K562 (cell line): Measurements from ENCODE around the gene TTLL11. TPM values are rescaled to one million over a fixed set of nuclear protein-coding genes. Genes with fewer than 3 reads are reported as not detected.

ENCODE experiments used
- ATAC-seq: fragments of 200-7000 bp; cut with Tn5 transposase; 3 replicates; pipeline ENCODE4 v1.9.1; 2020; ENCODE audit warnings: moderate library complexity
- BruUV-seq: library from RNA; stranded (reverse); fragments of 400-500 nt; replicated peaks from 2 replicates; lab custom pipeline; 2021; lab: Mats Ljungman, UMichigan
- CTCF ChIA-PET: fragments of 300-600 bp; formaldehyde crosslinking; extraction: SDS; loops from one replicate; lab custom pipeline; 2021; ENCODE audit warnings: low intra/inter-chr PET ratio; lab: Yijun Ruan, JAX
- POLR2A ChIA-PET: fragments of 300-600, 350-650 bp; sonication (Branson Sonifier 250); formaldehyde crosslinking; extraction: SDS; loops from one replicate; lab custom pipeline; 2021; ENCODE audit warnings: antibody characterized with exemption, inconsistent platforms; lab: Yijun Ruan, JAX
- DNase-seq, 4 experiments: peaks; one replicate each; pipeline versions ENCODE4 v3.0.0 to v3.0.0-alpha.2; 2011 to 2018; ENCODE audit warnings: low spot score in 3 of 4, mixed read lengths in 3 of 4; ENCODE audit errors: extremely low read depth in 1 of 4
- FAIRE-seq: peaks from 2 replicates; lab custom pipeline; 2011; peaks lifted over from hg19 to GRCh38; lab: Jason Lieb, UNC
- H2AFZ ChIP-seq: 2 replicates; pipeline ENCODE4 v1.6.0; 2011; ENCODE audit warnings: low read depth, low read length, control low read depth, inconsistent platforms
- H3K27ac ChIP-seq: fragments of 200-600 bp; 3 replicates; pipeline ENCODE4 v1.8.0; 2011; ENCODE audit warnings: low read depth, mild to moderate bottlenecking, control low read depth, inconsistent platforms, low read length, moderate library complexity, mixed read lengths; ENCODE audit errors: extremely low read depth
- H3K27me3 ChIP-seq, 2 experiments: fragments of 300-600 bp in 1 of 2; 2 replicates in 1 of 2; 3 replicates in 1 of 2; pipeline versions ENCODE4 v1.6.0 to v1.8.0; 2011; ENCODE audit warnings: inconsistent platforms in 2 of 2, low read length in 2 of 2, mild to moderate bottlenecking in 1 of 2, mixed read lengths in 1 of 2, moderate library complexity in 1 of 2; ENCODE audit not compliant: control insufficient read depth in 2 of 2, insufficient read depth in 2 of 2
- H3K36me3 ChIP-seq: fragments of 300-600 bp; 3 replicates; pipeline ENCODE4 v1.8.0; 2011; ENCODE audit warnings: mild to moderate bottlenecking, low read length, inconsistent platforms; ENCODE audit not compliant: control insufficient read depth, insufficient read depth
- H3K4me1 ChIP-seq, 2 experiments: fragments of 200-600 bp in 1 of 2; replicated peaks in 1 of 2; 2 replicates in 1 of 2; 3 replicates in 1 of 2; pipeline versions ENCODE4 v1.5.1 to v1.8.0; 2011; ENCODE audit warnings: inconsistent platforms in 2 of 2, low read length in 2 of 2, mild to moderate bottlenecking in 1 of 2, mixed read lengths in 1 of 2, moderate library complexity in 1 of 2; ENCODE audit not compliant: control insufficient read depth in 2 of 2, insufficient read depth in 2 of 2
- H3K4me2 ChIP-seq: 2 replicates; pipeline ENCODE4 v1.6.1; 2011; ENCODE audit warnings: low read length, control low read depth, inconsistent platforms, mixed read lengths; ENCODE audit not compliant: insufficient read depth
- H3K4me3 ChIP-seq: fragments of 200-600 bp; sonication (generic), shearing (Covaris generic); 2 replicates; pipeline ENCODE4 v1.5.1; 2016; ENCODE audit warnings: control low read depth, inconsistent platforms
- H3K79me2 ChIP-seq: fragments of 200-600 bp; 3 replicates; pipeline ENCODE4 v1.8.0; 2011; ENCODE audit warnings: low read length, inconsistent platforms; ENCODE audit not compliant: control insufficient read depth, insufficient read depth
- H3K9ac ChIP-seq, 2 experiments: 2 replicates each; pipeline versions ENCODE4 v1.6.0 to v1.6.1; 2011; ENCODE audit warnings: low read depth in 2 of 2, low read length in 2 of 2, control low read depth in 1 of 2, inconsistent platforms in 1 of 2, mild to moderate bottlenecking in 1 of 2, mixed read lengths in 1 of 2; ENCODE audit not compliant: insufficient read depth in 1 of 2
- H3K9me1 ChIP-seq: one replicate; pipeline ENCODE4 v1.6.0; 2011; ENCODE audit warnings: inconsistent platforms, mild to moderate bottlenecking, low read length, moderate library complexity; ENCODE audit not compliant: control insufficient read depth, insufficient read depth
- H3K9me3 ChIP-seq: replicated peaks from 2 replicates; pipeline ENCODE4 v1.5.1; 2011; ENCODE audit warnings: low read depth, low read length, inconsistent platforms; ENCODE audit not compliant: control insufficient read depth, insufficient read depth
- H4K20me1 ChIP-seq: replicated peaks from 2 replicates; pipeline ENCODE4 v1.6.1; 2011; ENCODE audit warnings: low read length, inconsistent platforms, mixed read lengths; ENCODE audit not compliant: control insufficient read depth, insufficient read depth
- ASH1L ChIP-seq: fragments of 450-650 bp; IDR thresholded peaks from 2 replicates; pipeline ENCODE4 v1.6.1; 2018; ENCODE audit warnings: borderline replicate concordance, mild to moderate bottlenecking, low read depth; ENCODE audit not compliant: partially characterized antibody
- BHLHE40 ChIP-seq: IDR thresholded peaks from 2 replicates; pipeline ENCODE4 v1.6.1; 2011; ENCODE audit warnings: low read length, improper control_type of control experiment
- CSDE1 ChIP-seq, 2 experiments: fragments of 450-650 bp; IDR thresholded peaks; 2 replicates each; pipeline ENCODE4 v1.6.1; 2016; ENCODE audit warnings: mild to moderate bottlenecking in 1 of 2
- CTBP1 ChIP-seq: fragments of 450-650 bp; IDR thresholded peaks from 2 replicates; pipeline ENCODE4 v1.6.1; 2016; ENCODE audit warnings: borderline replicate concordance
- FOS ChIP-seq: IDR thresholded peaks from 3 replicates; pipeline ENCODE4 v1.6.1; 2011; ENCODE audit not compliant: insufficient read length; ENCODE audit errors: extremely low read depth
- HBP1 ChIP-seq: fragments of 450-650 bp; formaldehyde crosslinking; IDR thresholded peaks from 2 replicates; pipeline ENCODE4 v1.4.0; 2022; ENCODE audit warnings: missing genetic modification characterization
- ILK ChIP-seq: fragments of 450-650 bp; IDR thresholded peaks from 2 replicates; pipeline ENCODE4 v1.6.1; 2016; ENCODE audit warnings: missing genetic modification characterization, low read depth, mild to moderate bottlenecking, missing compliant biosample characterization, moderate library complexity, borderline replicate concordance
- KAT8 ChIP-seq: fragments of 450-650 bp; IDR thresholded peaks from 2 replicates; pipeline ENCODE4 v1.6.1; 2016; ENCODE audit warnings: low read depth, mild to moderate bottlenecking
- MAZ ChIP-seq, 2 experiments: fragments of 450-650 bp in 1 of 2; sonication (generic) in 1 of 2; formaldehyde crosslinking; IDR thresholded peaks in 1 of 2; conservative IDR thresholded peaks in 1 of 2; 2 replicates each; pipeline versions ENCODE4 v1.4.0 to v1.5.0; 2020; ENCODE audit warnings: mild to moderate bottlenecking in 1 of 2, missing genetic modification reagents in 1 of 2
- MTF1 ChIP-seq: fragments of 250-450 bp; sonication (Bioruptor Pico); IDR thresholded peaks from 2 replicates; pipeline ENCODE4 v1.9.0; 2021; ENCODE audit warnings: moderate library complexity, mild to moderate bottlenecking, inconsistent platforms, borderline replicate concordance
- POU5F1 ChIP-seq: fragments of 150-350 bp; IDR thresholded peaks from 2 replicates; pipeline ENCODE4 v1.6.1; 2014; ENCODE audit warnings: borderline replicate concordance, low read length, low read depth, mild to moderate bottlenecking; ENCODE audit not compliant: partially characterized antibody
- PPARD ChIP-seq: fragments of 250-450 bp; sonication (Bioruptor Pico); IDR thresholded peaks from 2 replicates; pipeline ENCODE4 v1.8.0; 2022; ENCODE audit warnings: inconsistent platforms, mild to moderate bottlenecking, moderate library complexity
- RBFOX2 ChIP-seq: fragments of 200-400 bp; formaldehyde crosslinking; IDR thresholded peaks from 2 replicates; pipeline ENCODE4 v1.6.1; 2017; ENCODE audit warnings: low read depth, mild to moderate bottlenecking, low read length, moderate library complexity
- SMARCA4 ChIP-seq: fragments of 450-650 bp; IDR thresholded peaks from 2 replicates; pipeline ENCODE4 v1.6.1; 2016
- ZNF263 ChIP-seq: sonication (generic); formaldehyde crosslinking; IDR thresholded peaks from 2 replicates; pipeline ENCODE4 v1.8.0; 2022; ENCODE audit warnings: mild to moderate bottlenecking, missing genetic modification reagents, borderline replicate concordance
- WGBS: fragments of 100-300 bp; shearing (Covaris generic); methylation state at CpG from one replicate; pipeline ENCODE4 v1.1.6; 2016; ENCODE audit warnings: low coverage, mixed read lengths; ENCODE audit not compliant: insufficient coverage; ENCODE audit errors: missing lambda C conversion rate; 5-methylcytosine and 5-hydroxymethylcytosine counted together
- in situ Hi-C: fragments of 300-500 bp; cut with MboI; formaldehyde crosslinking; loops from 4 replicates; pipeline ENCODE4 v1.15.0; 2018; ENCODE audit warnings: inconsistent platforms, mixed read lengths
- intact Hi-C: fragments of 100-400 bp; cut with micrococcal nuclease; formaldehyde crosslinking; loops from 2 replicates; pipeline ENCODE4 v1.14.2; 2022
- polyA plus RNA-seq, 8 experiments: library from polyadenylated mRNA; depleted of rRNA in 4 of 8; stranded (reverse) in 5 of 8; unstranded in 3 of 8; fragments of >200 nt; fragmentation: Nextera tagmentation in 2 of 8; fragmentation: Illumina TruSeq in 1 of 8; extraction: Ambion mirVana in 2 of 8; extraction: Trizol in 1 of 8; gene quantifications; 2 replicates each; pipeline versions ENCODE4 v1.2.1 to v1.2.3, GENCODE V29; 2011 to 2014; ENCODE audit warnings: inconsistent platforms in 1 of 8, missing spikeins in 1 of 8
- total RNA-seq, 7 experiments: library from RNA; depleted of rRNA in 6 of 7; stranded (reverse); fragments of >200 nt in 6 of 7; fragmentation: Illumina TruSeq in 2 of 7; extraction: Trizol in 2 of 7; gene quantifications; 2 replicates each; pipeline versions ENCODE4 v1.2.1 to v1.2.3, GENCODE V29; 2011 to 2021; ENCODE audit warnings: low replicate concordance in 1 of 7
- TF ChIP-seq, protein P1 (sequence below): fragments of 450-650 bp; IDR thresholded peaks from 2 replicates; pipeline ENCODE4 v1.6.1; 2014; ENCODE audit warnings: low read depth, mild to moderate bottlenecking, moderate library complexity, borderline replicate concordance
- TF ChIP-seq, protein P2 (sequence below): fragments of 450-650 bp; formaldehyde crosslinking; IDR thresholded peaks from 2 replicates; pipeline ENCODE4 v1.4.0; 2022; ENCODE audit warnings: mild to moderate bottlenecking, moderate library complexity

TTLL11 gene
- total and polyA plus RNA-seq, 9 of the 15 experiments (the other 6 are each of a cell fraction or from before 2014, with no cell fraction given), result 0.83 to 4.4 (median 2.7) TPM

GRCh38 chr9:121852651-121853616 lies 240.2 kb downstream of the TTLL11 start (continued):
- TF ChIP-seq KAT8 (no peak), HBP1 (CRISPR knock-in tag) (no peak), CTBP1 (no peak), POU5F1 (no peak), PPARD (CRISPR knock-in tag) (no peak)

DNA sequence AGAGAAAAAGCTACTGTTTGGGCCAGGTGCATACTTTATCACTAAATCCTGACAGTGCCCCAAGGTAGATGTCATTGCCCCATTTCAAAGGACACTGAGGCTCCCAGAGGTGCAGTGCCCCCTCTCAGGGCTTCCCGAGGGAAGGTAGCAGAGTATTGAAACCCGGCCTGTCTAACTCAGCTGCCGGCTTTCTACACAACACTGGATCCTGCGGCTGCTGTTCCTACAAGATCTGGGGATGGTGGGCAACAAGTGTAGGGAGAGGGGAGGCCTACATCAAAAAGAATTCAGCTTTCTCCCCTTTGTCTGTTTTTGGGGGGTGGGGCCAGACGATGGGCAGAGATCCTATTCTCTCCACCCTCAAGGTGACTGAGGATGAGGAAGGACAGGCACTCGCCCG lies 240.9 kb downstream of the TTLL11 start:
- ChIA-PET POLR2A (no interaction called here), CTCF (no interaction called here)
- H3K9me3 ChIP-seq, result no peaks in the 10 kb centered on the region
- TF ChIP-seq MAZ (CRISPR knock-in tag; conservative IDR thresholded peaks at IDR 0.05 in 1 of 2, IDR thresholded peaks at IDR 0.05 in 1 of 2), result no peak
- no peak for TF ChIP-seq CSDE1 (IDR thresholded peaks at IDR 0.05)
- no peak for TF ChIP-seq BHLHE40
- TF ChIP-seq, protein P1, sequence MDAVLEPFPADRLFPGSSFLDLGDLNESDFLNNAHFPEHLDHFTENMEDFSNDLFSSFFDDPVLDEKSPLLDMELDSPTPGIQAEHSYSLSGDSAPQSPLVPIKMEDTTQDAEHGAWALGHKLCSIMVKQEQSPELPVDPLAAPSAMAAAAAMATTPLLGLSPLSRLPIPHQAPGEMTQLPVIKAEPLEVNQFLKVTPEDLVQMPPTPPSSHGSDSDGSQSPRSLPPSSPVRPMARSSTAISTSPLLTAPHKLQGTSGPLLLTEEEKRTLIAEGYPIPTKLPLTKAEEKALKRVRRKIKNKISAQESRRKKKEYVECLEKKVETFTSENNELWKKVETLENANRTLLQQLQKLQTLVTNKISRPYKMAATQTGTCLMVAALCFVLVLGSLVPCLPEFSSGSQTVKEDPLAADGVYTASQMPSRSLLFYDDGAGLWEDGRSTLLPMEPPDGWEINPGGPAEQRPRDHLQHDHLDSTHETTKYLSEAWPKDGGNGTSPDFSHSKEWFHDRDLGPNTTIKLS, result no peak
- TF ChIP-seq ZNF263 (CRISPR knock-in tag), result no peak
- no peak for TF ChIP-seq FOS
- TF ChIP-seq RBFOX2, result no peak
- no peak for TF ChIP-seq MTF1 (CRISPR knock-in tag)
- TF ChIP-seq ASH1L, result no peak
- no peak for TF ChIP-seq SMARCA4
- TF ChIP-seq, protein P2, sequence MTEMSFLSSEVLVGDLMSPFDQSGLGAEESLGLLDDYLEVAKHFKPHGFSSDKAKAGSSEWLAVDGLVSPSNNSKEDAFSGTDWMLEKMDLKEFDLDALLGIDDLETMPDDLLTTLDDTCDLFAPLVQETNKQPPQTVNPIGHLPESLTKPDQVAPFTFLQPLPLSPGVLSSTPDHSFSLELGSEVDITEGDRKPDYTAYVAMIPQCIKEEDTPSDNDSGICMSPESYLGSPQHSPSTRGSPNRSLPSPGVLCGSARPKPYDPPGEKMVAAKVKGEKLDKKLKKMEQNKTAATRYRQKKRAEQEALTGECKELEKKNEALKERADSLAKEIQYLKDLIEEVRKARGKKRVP, result no peak
- no peak for TF ChIP-seq ILK (tag)

More for the DNA sequence above, 240.9 kb downstream of the TTLL11 start:
- BruUV-seq, result no TSS peak
- H3K27ac ChIP-seq, result no peak overlapping the region
- H3K9me1 ChIP-seq, result no peaks in the 10 kb centered on the region
- H3K4me2 ChIP-seq, result no peak overlapping the region
- H3K27me3 ChIP-seq, result peaks cover 8 to 41% of the 10 kb centered on the region in 2 experiments
- ATAC-seq (no peak), DNase-seq (no peak), FAIRE-seq (no peak)
- intact Hi-C loops, result loop anchor here (10.0 kb wide), 1 partner anchor 157 kb away; no protein-coding TSS in a partner anchor
- no peak overlapping the region for H3K4me3 ChIP-seq
- no peaks in the 10 kb centered on the region for H3K79me2 ChIP-seq
- H4K20me1 ChIP-seq, result no peaks in the 10 kb centered on the region
- 1% methylated on average over 7 of the region's 7 CpGs for WGBS
- in situ Hi-C loops, result no loop called here
- no peak overlapping the region for H2AFZ ChIP-seq
- H3K4me1 ChIP-seq, result no peaks in the 10 kb centered on the region; a peak in 1 of 5 replicates
- H3K9ac ChIP-seq, result no peak overlapping the region
- H3K36me3 ChIP-seq, result no peaks in the 10 kb centered on the region
